A673 (cell line): ENCODE measurements around the gene CIT. TPM values are rescaled to one million over a fixed set of nuclear protein-coding genes. Genes with fewer than 3 reads are reported as not detected.
"Not testable (repeated sequence)": the region's sequence is repeated elsewhere in the genome, so short reads cannot be mapped to it uniquely, and the experiment has no call there.

Experiments
- BruUV-seq: library from RNA; stranded (reverse); fragments of 400-500 nt; replicated peaks from 2 replicates; lab custom pipeline; 2021; lab: Mats Ljungman, UMichigan
- CTCF ChIA-PET: fragments of 300-600 bp; sonication (Branson Sonifier 250); formaldehyde crosslinking; loops from one replicate; lab custom pipeline; 2022; ENCODE audit warnings: antibody characterized with exemption; lab: Charles Lee
- POLR2A ChIA-PET: fragments of 300-600 bp; sonication (Branson Sonifier 250); formaldehyde crosslinking; loops from one replicate; lab custom pipeline; 2022; ENCODE audit warnings: antibody characterized with exemption; ENCODE audit not compliant: low non-redundant PET; lab: Charles Lee
- DNase-seq: peaks from one replicate; pipeline ENCODE4 v3.0.0-alpha.2; 2015; ENCODE audit warnings: low spot score
- H3K27ac ChIP-seq: fragments of 200-600 bp; sonication (generic); 2 replicates; pipeline ENCODE4 v1.5.1; 2016; ENCODE audit warnings: mixed run types, low read depth, mild to moderate bottlenecking, mixed read lengths, antibody characterized with exemption, low read length; ENCODE audit not compliant: poor library complexity, severe bottlenecking
- H3K27me3 ChIP-seq: fragments of 200-600 bp; sonication (generic); replicated peaks from 2 replicates; pipeline ENCODE4 v1.6.1; 2017; ENCODE audit warnings: mixed run types, low read depth, mild to moderate bottlenecking, mixed read lengths, antibody characterized with exemption, low read length; ENCODE audit not compliant: insufficient read depth, poor library complexity
- H3K36me3 ChIP-seq: fragments of 200-600 bp; sonication (generic); 2 replicates; pipeline ENCODE4 v1.6.1; 2016; ENCODE audit warnings: mixed run types, mild to moderate bottlenecking, mixed read lengths, antibody characterized with exemption, low read length; ENCODE audit not compliant: insufficient read depth, poor library complexity, severe bottlenecking
- H3K4me1 ChIP-seq: fragments of 200-600 bp; sonication (generic); 2 replicates; pipeline ENCODE4 v1.6.1; 2017; ENCODE audit warnings: mixed run types, mild to moderate bottlenecking, mixed read lengths, antibody characterized with exemption, low read length; ENCODE audit not compliant: insufficient read depth, poor library complexity, severe bottlenecking
- H3K4me3 ChIP-seq: fragments of 200-600 bp; sonication (generic); 2 replicates; pipeline ENCODE4 v1.5.1; 2016; ENCODE audit warnings: low read depth, mixed run types, mild to moderate bottlenecking, mixed read lengths, low read length; ENCODE audit not compliant: poor library complexity, severe bottlenecking
- H3K9me3 ChIP-seq: fragments of 200-600 bp; sonication (generic); 2 replicates; pipeline ENCODE4 v1.6.1; 2016; ENCODE audit warnings: mixed run types, low read depth, mild to moderate bottlenecking, mixed read lengths, antibody characterized with exemption, low read length; ENCODE audit not compliant: poor library complexity, severe bottlenecking
- CTCF ChIP-seq: fragments of 300-800, 200-600 bp; sonication (generic); conservative IDR thresholded peaks from 2 replicates; pipeline ENCODE4 v1.5.1; 2017; ENCODE audit warnings: low read depth, mild to moderate bottlenecking, antibody characterized with exemption, low read length, moderate library complexity, mixed read lengths
- EZH2 ChIP-seq: fragments of 200-600 bp; sonication (generic); IDR thresholded peaks from 2 replicates; pipeline ENCODE4 v1.6.1; 2017; ENCODE audit warnings: borderline replicate concordance, low read depth, mild to moderate bottlenecking, mixed read lengths, antibody characterized with exemption, low read length; ENCODE audit not compliant: poor library complexity, severe bottlenecking
- intact Hi-C: fragments of 100-400 bp; cut with micrococcal nuclease; formaldehyde crosslinking; loops from one replicate; pipeline ENCODE4 v1.10.0; 2022; ENCODE audit not compliant: unreplicated experiment
- total RNA-seq: library from RNA; stranded (reverse); gene quantifications from 2 replicates; pipeline ENCODE4 v1.2.3, GENCODE V29; 2021

CIT gene
- total RNA-seq, 1 experiment from 2014 or later = 62.4 TPM

GRCh38 chr12:119661882-119662281 is 215.2 kb downstream of the CIT start:
- BruUV-seq = no TSS peak
- no peaks in the 10 kb centered on the region for H3K27me3 ChIP-seq
- no peak overlapping the region for H3K4me3 ChIP-seq
- no peak for DNase-seq
- H3K36me3 ChIP-seq = no peaks in the 10 kb centered on the region
- intact Hi-C loops = no loop called here
- peaks cover 4% of the 10 kb centered on the region for H3K4me1 ChIP-seq
- H3K27ac ChIP-seq = no peak overlapping the region
- H3K9me3 ChIP-seq = no peaks in the 10 kb centered on the region
- no peak for TF ChIP-seq EZH2
- no peak for TF ChIP-seq CTCF
- CTCF ChIA-PET = no interaction called here
- POLR2A ChIA-PET = no interaction called here

- ChIA-PET CTCF (no interaction called here), POLR2A (no interaction called here)
- no TSS peak for BruUV-seq
- Histone ChIP-seq H3K36me3 (no peaks in the 10 kb centered on the region), H3K27ac (no peak overlapping the region), H3K4me1 (no peaks in the 10 kb centered on the region), H3K27me3 (no peaks in the 10 kb centered on the region), H3K4me3 (no peak overlapping the region), H3K9me3 (no peaks in the 10 kb centered on the region)
- intact Hi-C loops = no loop called here
- DNase-seq = no peak
- TF ChIP-seq CTCF = no peak
- TF ChIP-seq EZH2 = no peak
Observed at GRCh38 chr12:119660076-119660475, 217.0 kb downstream of the CIT start.

- Histone ChIP-seq H3K27me3 (no peaks in the 10 kb centered on the region), H3K4me1 (no peaks in the 10 kb centered on the region), H3K4me3 (no peak overlapping the region), H3K9me3 (no peaks in the 10 kb centered on the region), H3K36me3 (no peaks in the 10 kb centered on the region), H3K27ac (no peak overlapping the region)
- POLR2A ChIA-PET = no interaction called here
- DNase-seq = peak; percentile 50
- intact Hi-C loops = no loop called here
- BruUV-seq = no TSS peak
- no peak for TF ChIP-seq EZH2
- TF ChIP-seq CTCF = peak; percentile 89
- CTCF ChIA-PET = interaction anchor here (0.6 kb wide), 2 partner anchors 158 to 248 kb away, joined by 3 to 4 read pairs; no protein-coding TSS in a partner anchor
Observed at GRCh38 chr12:119659289-119659897, 217.7 kb downstream of the CIT start.

- H3K36me3 ChIP-seq, H3K4me3 ChIP-seq, BruUV-seq, intact Hi-C loops, H3K4me1 ChIP-seq, H3K9me3 ChIP-seq, H3K27ac ChIP-seq, POLR2A ChIA-PET, H3K27me3 ChIP-seq: not testable (repeated sequence)
- CTCF ChIA-PET = interaction anchor here (0.6 to 1.0 kb wide), 3 partner anchors 10 to 281 kb away, joined by 4 to 7 read pairs (median 4); partner anchors contain the start of gene PRKAB1
- DNase-seq = peak; percentile 21
Observed at GRCh38 chr12:119658166-119658565, 219.0 kb downstream of the CIT start.

- H3K4me1 ChIP-seq, H3K36me3 ChIP-seq, CTCF ChIA-PET, intact Hi-C loops, H3K4me3 ChIP-seq, H3K27ac ChIP-seq, BruUV-seq, H3K27me3 ChIP-seq, DNase-seq, POLR2A ChIA-PET: not testable (repeated sequence)
- peaks cover 18% of the 10 kb centered on the region for H3K9me3 ChIP-seq
Observed at GRCh38 chr12:119657001-119657400, 220.1 kb downstream of the CIT start.
